Measurements from ENCODE around the gene LRRTM4. TPM values are rescaled to one million over a fixed set of nuclear protein-coding genes. Genes with fewer than 3 reads are reported as not detected.

LRRTM4 gene
- total RNA-seq, 1 donor from 2014 or later: not detected

DNA sequence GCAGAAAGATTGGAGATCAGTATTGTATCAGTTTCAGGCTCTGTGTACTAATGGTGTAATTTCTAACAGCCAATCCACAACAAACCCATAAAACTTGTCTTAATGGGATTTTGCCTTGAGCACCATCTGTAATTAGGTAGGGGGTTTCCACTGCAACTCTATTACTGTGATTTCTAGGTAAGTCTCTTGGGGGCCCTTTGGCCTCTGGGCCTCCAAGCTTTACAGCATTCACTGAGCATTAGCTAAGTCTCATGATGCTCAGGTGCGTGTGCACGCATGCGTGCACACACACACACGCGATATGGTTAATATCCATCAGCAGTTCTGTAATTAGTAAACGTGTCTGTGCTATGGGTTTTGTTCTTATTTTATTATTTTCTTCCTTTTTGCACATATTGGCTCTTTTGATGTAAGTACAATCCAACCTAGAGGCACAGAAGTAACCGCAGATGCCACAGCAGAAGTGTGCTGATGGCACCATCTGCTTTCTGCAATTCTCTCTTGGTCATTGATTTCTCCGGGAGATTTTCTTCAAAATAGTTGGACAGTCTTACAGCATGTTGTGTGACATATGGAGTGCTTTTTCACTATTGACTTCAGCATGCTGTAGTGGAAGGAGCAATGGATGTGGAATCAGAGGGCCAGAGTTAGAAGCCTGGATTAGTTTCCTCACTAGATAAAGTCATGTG lies 592.0 kb downstream of the LRRTM4 start:
- Mint-ChIP-seq H3K9me3 (no peaks in the 10 kb centered on the region), H3K36me3 (ENCODE audit: low read depth) (no peaks in the 10 kb centered on the region), H3K27me3 (no peaks in the 10 kb centered on the region), H3K27ac (no peak overlapping the region), H3K4me1 (no peaks in the 10 kb centered on the region), H3K4me3 (no peak overlapping the region)
- DNase-seq: no peak
- intact Hi-C loops (cut with micrococcal nuclease): no loop called here

DNA sequence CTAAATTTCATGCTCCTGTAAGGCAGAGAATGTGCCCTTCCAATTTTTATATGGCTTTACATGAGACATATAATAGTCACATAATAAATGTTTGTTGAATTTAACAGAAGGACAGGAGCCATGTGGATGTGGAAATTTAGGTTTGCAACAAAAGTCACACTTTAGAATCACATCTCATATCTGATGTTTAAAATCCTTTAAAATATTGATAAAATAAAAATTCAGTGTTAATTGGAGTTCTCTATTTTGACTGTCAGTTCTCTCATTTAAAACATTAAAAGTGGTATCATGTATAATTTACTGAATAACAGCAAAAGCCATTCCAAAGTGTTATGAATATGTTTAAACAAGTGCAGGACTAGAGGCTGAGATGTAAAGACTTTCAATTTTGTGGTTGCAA lies 594.1 kb downstream of the LRRTM4 start:
- Mint-ChIP-seq H3K4me3 (no peak overlapping the region), H3K4me1 (no peaks in the 10 kb centered on the region), H3K9me3 (no peaks in the 10 kb centered on the region), H3K27me3 (no peaks in the 10 kb centered on the region), H3K36me3 (ENCODE audit: low read depth) (no peaks in the 10 kb centered on the region), H3K27ac (no peak overlapping the region)
- no peak for DNase-seq
- intact Hi-C loops (cut with micrococcal nuclease): no loop called here

DNA sequence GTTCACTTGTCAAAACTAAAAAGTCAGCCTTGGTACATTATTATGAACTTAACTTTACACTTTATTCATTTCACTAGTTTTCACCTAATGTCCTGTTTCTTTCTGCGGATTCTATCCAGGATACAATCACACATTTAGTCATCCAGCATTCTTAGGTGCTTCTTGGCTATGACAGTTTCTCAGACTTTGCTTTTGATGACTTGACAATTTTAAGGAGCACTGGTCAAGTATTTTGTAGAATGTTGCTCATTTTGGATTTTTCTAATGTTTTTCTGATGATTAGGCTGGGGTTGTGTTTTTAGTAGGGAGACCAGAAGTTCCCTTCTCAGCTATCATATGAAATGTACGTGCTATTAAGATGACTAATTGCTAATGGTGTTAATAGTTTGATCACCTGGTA lies 601.2 kb downstream of the LRRTM4 start:
- H3K36me3 Mint-ChIP-seq (ENCODE audit: low read depth): no peaks in the 10 kb centered on the region
- no peaks in the 10 kb centered on the region for H3K4me1 Mint-ChIP-seq
- DNase-seq: no peak
- H3K27me3 Mint-ChIP-seq: no peaks in the 10 kb centered on the region
- no peak overlapping the region for H3K27ac Mint-ChIP-seq
- intact Hi-C loops (cut with micrococcal nuclease): no loop called here
- peaks cover 4% of the 10 kb centered on the region for H3K9me3 Mint-ChIP-seq
- no peak overlapping the region for H3K4me3 Mint-ChIP-seq

DNA sequence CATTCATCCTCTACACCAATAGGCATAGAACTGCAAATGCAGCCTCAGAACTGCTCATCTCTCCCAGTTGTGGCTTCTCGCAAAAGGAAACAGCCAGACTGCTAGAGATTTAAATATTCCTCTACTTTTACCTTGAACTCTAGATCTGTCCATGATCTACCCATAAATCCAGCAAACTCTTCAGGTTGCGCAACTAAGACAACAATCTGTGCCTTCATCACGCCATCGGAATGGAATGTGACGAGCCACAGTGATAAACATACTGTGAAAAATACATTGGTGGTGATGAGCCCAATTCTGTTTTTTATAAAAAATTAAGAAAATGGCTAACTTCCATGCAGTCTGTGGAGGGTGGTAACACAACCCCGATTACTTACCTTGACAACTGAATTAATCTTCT lies 626.7 kb downstream of the LRRTM4 start:
- peaks cover 5% of the 10 kb centered on the region for H3K9me3 Mint-ChIP-seq
- no peak for DNase-seq
- no peak overlapping the region for H3K4me3 Mint-ChIP-seq
- no peaks in the 10 kb centered on the region for H3K36me3 Mint-ChIP-seq (ENCODE audit: low read depth)
- intact Hi-C loops (cut with micrococcal nuclease): no loop called here
- no peaks in the 10 kb centered on the region for H3K4me1 Mint-ChIP-seq
- no peak overlapping the region for H3K27ac Mint-ChIP-seq
- H3K27me3 Mint-ChIP-seq: no peaks in the 10 kb centered on the region

DNA sequence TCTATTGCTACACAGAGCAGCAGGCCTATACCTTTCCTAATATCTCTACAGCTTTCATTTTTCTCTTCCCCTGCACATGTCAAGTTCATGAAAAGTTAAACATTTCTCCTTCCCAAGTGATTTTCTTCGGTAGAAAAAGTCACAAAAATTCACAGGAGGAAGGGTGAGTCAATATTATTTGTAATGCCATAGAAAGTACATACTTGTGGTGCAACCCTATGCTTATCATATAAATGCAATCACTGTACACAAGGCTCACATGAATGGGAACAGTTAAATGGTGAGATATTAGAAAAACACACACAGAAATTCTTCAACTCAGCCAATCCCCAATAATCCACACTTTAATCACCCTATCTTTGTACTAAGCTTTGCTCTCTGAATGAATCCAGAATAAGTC lies 651.6 kb downstream of the LRRTM4 start:
- H3K36me3 Mint-ChIP-seq (ENCODE audit: low read depth): no peaks in the 10 kb centered on the region
- H3K4me1 Mint-ChIP-seq: no peaks in the 10 kb centered on the region
- H3K27me3 Mint-ChIP-seq: no peaks in the 10 kb centered on the region
- no peak overlapping the region for H3K27ac Mint-ChIP-seq
- no peak overlapping the region for H3K4me3 Mint-ChIP-seq
- H3K9me3 Mint-ChIP-seq: no peaks in the 10 kb centered on the region
- no peak for DNase-seq
- intact Hi-C loops (cut with micrococcal nuclease): no loop called here

DNA sequence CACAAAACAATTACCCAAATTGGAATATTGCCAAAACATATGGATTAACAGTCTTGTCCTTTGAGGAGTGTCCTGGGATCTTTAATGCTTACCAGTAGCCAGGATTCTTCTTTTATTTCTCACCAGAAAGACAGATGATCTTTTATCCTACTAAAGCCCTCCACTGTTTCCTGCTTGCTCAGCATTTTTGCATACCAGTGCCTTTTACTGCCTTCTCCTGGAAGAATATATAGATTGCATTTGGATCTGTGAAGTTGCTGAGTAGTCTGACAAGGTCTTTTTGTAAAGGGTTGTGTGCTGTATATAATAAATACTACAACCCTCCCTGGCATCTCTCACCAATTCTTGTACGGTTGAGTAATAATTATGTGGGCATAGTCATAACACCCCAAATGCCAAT lies 652.2 kb downstream of the LRRTM4 start:
- intact Hi-C loops (cut with micrococcal nuclease): no loop called here
- no peaks in the 10 kb centered on the region for H3K27me3 Mint-ChIP-seq
- no peak for DNase-seq
- H3K36me3 Mint-ChIP-seq (ENCODE audit: low read depth): no peaks in the 10 kb centered on the region
- H3K9me3 Mint-ChIP-seq: no peaks in the 10 kb centered on the region
- H3K4me3 Mint-ChIP-seq: no peak overlapping the region
- no peaks in the 10 kb centered on the region for H3K4me1 Mint-ChIP-seq
- H3K27ac Mint-ChIP-seq: no peak overlapping the region

DNA sequence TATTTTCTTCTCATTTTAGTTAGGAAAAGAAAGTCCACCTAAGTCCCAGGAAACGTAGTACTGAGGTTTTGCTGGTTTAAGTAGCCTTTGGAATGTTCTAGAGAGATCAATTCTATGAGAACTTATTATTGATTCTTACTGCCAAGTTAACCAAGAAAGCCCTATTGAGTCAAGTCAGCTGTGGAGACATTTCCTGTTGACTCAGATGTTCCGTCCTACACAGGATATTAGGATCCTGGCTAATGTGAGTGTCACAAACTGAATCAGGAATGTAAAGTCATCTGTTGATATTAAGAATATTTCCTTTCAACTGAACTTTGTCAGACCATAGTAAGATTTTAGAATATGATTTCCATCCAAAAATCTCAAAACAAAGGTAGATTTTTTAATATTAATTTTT lies 654.3 kb downstream of the LRRTM4 start:
- Mint-ChIP-seq H3K27ac (no peak overlapping the region), H3K36me3 (ENCODE audit: low read depth) (no peaks in the 10 kb centered on the region), H3K4me1 (no peaks in the 10 kb centered on the region), H3K9me3 (peaks cover 2% of the 10 kb centered on the region), H3K27me3 (no peaks in the 10 kb centered on the region), H3K4me3 (no peak overlapping the region)
- intact Hi-C loops (cut with micrococcal nuclease): no loop called here
- DNase-seq: no peak

DNA sequence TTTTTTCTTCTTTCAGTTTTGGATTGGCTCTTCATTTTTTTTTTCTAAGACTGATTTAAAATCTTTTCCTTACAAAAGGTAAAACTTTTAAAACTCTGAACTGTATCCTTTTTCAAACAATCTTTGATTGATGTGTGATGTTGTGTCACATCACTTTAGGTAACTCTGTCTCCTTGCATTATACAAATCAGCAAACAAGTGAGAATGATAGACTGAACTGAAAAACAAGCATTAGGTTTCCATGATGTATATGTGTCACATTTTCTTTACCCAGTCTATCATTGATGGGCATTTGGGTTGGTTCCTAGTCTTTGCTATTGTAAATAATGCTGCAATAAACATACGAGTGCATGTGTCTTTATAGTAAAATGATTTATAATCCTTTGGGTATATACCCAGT lies 655.7 kb downstream of the LRRTM4 start:
- H3K9me3 Mint-ChIP-seq: peaks cover 3% of the 10 kb centered on the region
- no peaks in the 10 kb centered on the region for H3K27me3 Mint-ChIP-seq
- H3K4me3 Mint-ChIP-seq: no peak overlapping the region
- intact Hi-C loops (cut with micrococcal nuclease): no loop called here
- H3K36me3 Mint-ChIP-seq (ENCODE audit: low read depth): no peaks in the 10 kb centered on the region
- no peaks in the 10 kb centered on the region for H3K4me1 Mint-ChIP-seq
- no peak for DNase-seq
- no peak overlapping the region for H3K27ac Mint-ChIP-seq

DNA sequence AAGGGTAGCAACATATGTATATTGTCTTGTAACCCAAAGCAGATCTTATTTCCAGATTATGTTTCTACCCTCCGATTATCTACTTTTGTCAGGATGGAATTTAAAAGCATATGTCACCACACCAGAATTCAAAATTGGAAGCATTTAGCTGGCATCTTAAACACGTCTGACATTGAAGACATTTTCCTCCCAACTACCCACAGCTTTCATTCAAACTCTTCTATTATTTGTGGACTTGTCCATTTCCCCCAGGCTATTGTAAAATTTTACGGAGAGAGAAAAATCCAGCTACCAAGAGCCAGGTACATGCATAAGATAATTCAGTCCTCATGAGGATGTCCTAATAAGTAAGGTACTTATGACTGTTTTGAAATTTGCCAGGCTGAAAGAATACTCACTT lies 659.3 kb downstream of the LRRTM4 start:
- Mint-ChIP-seq H3K27me3 (no peaks in the 10 kb centered on the region), H3K27ac (no peak overlapping the region), H3K36me3 (ENCODE audit: low read depth) (no peaks in the 10 kb centered on the region), H3K9me3 (peaks cover 3% of the 10 kb centered on the region), H3K4me1 (no peaks in the 10 kb centered on the region), H3K4me3 (no peak overlapping the region)
- no peak for DNase-seq
- intact Hi-C loops (cut with micrococcal nuclease): no loop called here

DNA sequence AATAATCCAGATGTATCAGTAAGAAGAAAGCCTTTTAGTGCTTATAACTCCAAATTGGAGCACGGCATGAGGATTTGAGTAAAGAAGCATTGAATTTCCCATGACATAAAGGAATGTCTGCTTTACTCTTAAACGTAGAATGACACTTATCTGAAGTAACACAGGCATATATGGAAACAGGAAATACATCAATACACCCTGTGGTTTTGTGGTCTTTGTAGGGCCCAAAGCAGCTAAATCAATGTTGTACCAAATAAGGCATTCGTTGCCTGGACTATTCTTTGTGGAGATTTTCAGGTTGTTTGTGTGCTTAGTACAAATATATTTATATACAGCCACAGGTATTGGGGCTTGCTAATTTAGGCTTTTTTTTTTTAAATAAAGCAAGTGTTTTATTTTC lies 660.5 kb downstream of the LRRTM4 start:
- H3K9me3 Mint-ChIP-seq: peaks cover 3% of the 10 kb centered on the region
- H3K27me3 Mint-ChIP-seq: no peaks in the 10 kb centered on the region
- no peaks in the 10 kb centered on the region for H3K36me3 Mint-ChIP-seq (ENCODE audit: low read depth)
- no peak overlapping the region for H3K27ac Mint-ChIP-seq
- DNase-seq: no peak
- intact Hi-C loops (cut with micrococcal nuclease): no loop called here
- no peaks in the 10 kb centered on the region for H3K4me1 Mint-ChIP-seq
- no peak overlapping the region for H3K4me3 Mint-ChIP-seq

DNA sequence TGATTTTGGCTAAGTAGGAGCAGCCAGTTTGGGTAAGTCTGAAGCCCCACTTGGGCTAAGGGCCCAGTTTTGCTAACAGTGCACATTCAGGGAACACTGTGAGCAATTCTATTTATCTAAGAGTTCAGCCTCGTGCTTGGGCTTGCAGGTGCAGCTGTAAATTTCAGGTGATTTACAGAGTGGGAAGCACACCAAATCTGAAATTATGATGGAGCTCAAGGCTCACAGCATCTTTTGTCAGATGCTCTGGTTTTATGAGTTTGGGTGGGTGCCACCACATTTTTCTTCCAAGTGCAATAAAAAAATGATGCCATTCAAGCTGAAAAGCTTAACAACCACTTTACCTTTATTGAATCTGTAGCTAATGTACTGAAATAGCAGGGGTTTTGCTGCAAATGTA lies 671.2 kb downstream of the LRRTM4 start:
- no peaks in the 10 kb centered on the region for H3K27me3 Mint-ChIP-seq
- intact Hi-C loops (cut with micrococcal nuclease): no loop called here
- peaks cover 5% of the 10 kb centered on the region for H3K9me3 Mint-ChIP-seq
- H3K4me1 Mint-ChIP-seq: no peaks in the 10 kb centered on the region
- H3K36me3 Mint-ChIP-seq (ENCODE audit: low read depth): no peaks in the 10 kb centered on the region
- no peak overlapping the region for H3K27ac Mint-ChIP-seq
- DNase-seq: no peak
- H3K4me3 Mint-ChIP-seq: no peak overlapping the region

DNA sequence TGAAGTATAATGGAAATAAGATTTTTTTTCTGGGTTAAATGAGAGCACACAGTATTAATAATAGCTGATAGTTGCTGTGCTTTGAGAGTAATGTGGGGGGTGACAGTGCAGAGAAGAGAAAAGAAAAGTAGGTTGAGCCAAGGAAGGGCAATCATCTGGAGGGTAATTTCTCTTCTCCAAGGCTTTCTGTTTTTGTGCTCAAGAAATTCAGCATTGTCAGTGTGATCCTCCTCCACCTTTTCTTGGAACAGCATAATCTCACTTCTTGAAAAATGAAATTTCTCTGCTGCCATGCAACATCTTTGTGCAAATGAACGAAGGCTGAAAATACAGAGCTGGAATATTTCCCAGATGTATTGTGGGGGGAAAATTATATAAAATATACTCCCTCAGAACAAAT lies 673.1 kb downstream of the LRRTM4 start:
- H3K4me3 Mint-ChIP-seq: no peak overlapping the region
- H3K36me3 Mint-ChIP-seq (ENCODE audit: low read depth): no peaks in the 10 kb centered on the region
- H3K27me3 Mint-ChIP-seq: no peaks in the 10 kb centered on the region
- intact Hi-C loops (cut with micrococcal nuclease): no loop called here
- H3K27ac Mint-ChIP-seq: no peak overlapping the region
- no peak for DNase-seq
- peaks cover 9% of the 10 kb centered on the region for H3K9me3 Mint-ChIP-seq
- no peaks in the 10 kb centered on the region for H3K4me1 Mint-ChIP-seq

DNA sequence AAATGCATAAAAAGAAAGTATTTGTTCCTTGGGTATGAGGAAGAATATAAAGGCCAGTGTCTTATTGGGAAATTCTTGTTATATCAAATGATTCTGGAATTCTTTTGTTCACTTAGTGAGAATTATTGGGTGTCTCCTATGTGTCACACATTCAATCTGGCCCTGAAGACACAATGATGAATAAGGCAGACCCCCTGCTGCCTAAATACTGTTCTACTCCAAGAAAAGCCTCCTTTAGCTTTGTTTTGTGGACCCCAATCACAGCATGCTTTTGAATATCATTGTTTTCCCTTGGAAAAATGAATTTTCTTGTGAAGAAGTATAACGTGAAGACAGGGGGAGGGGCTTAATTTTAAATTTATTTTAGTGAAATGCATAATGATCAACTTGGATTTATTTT lies 682.4 kb downstream of the LRRTM4 start:
- no peak for DNase-seq
- H3K4me1 Mint-ChIP-seq: no peaks in the 10 kb centered on the region
- H3K4me3 Mint-ChIP-seq: no peak overlapping the region
- peaks cover 3% of the 10 kb centered on the region for H3K9me3 Mint-ChIP-seq
- H3K36me3 Mint-ChIP-seq (ENCODE audit: low read depth): no peaks in the 10 kb centered on the region
- intact Hi-C loops (cut with micrococcal nuclease): no loop called here
- no peaks in the 10 kb centered on the region for H3K27me3 Mint-ChIP-seq
- H3K27ac Mint-ChIP-seq: no peak overlapping the region

DNA sequence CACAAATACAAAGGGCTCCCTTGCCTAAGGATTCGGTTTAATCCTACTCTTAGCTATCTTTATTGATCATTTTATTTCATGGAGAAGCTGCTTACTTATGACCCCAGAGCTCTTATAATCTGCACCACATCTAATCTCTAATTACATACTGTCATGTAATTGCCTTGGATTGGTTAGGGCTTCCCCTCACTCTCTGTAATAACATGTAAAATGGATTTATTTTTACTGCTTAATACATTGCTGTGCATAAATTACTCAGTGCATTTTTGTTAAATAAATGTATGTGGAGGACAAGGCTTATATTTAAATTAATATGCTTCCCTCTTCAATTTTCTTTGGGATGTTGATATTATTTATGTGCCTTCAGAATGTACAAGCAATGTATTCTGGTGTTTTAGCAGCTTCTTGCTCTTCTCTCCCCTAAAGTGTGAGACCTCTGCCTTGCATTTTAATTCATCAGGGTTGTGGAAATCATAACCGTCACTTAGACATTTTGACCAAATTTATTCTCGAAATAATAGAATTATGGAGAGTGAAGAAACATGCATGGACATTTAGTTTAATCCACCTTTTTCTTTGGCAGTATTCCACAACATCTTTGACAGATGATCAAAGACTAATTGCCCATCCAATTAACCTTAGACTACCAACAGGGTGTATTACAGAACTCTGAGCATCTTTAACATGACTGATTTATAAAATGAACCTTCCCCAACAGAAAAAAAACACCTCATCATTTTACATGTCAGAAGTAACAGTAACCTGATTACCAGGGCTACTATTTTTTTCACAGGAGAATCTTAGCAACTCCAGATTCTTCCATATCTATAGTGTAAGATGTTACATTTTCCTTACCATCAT lies 692.6 kb downstream of the LRRTM4 start:
- Mint-ChIP-seq H3K4me1 (no peaks in the 10 kb centered on the region), H3K9me3 (no peaks in the 10 kb centered on the region), H3K4me3 (no peak overlapping the region), H3K27ac (no peak overlapping the region), H3K27me3 (no peaks in the 10 kb centered on the region), H3K36me3 (ENCODE audit: low read depth) (no peaks in the 10 kb centered on the region)
- intact Hi-C loops (cut with micrococcal nuclease): no loop called here
- DNase-seq: no peak

DNA sequence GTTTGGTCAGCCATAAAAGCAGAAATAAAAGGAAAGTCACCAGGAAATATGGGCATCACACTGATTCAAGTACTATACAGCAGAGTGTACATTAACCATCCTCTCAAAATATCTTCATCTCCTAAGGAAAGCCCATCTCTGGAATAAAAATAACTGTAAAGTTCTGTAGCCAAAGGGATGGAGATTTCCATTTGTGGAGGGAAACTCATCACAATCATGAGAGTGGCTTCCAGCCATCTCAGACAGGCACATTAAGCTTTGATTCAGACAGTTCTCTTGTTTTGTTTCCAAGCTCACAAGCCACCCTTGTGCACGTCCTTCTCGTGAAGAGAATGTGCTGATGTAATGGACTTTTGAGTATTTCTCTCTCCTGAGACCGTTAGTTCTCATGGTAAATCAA lies 695.5 kb downstream of the LRRTM4 start:
- Mint-ChIP-seq H3K9me3 (no peaks in the 10 kb centered on the region), H3K4me1 (no peaks in the 10 kb centered on the region), H3K4me3 (no peak overlapping the region), H3K27me3 (no peaks in the 10 kb centered on the region), H3K27ac (no peak overlapping the region), H3K36me3 (ENCODE audit: low read depth) (no peaks in the 10 kb centered on the region)
- DNase-seq: no peak
- intact Hi-C loops (cut with micrococcal nuclease): no loop called here
